DND-41 (cell line): Measurements from ENCODE around the gene RASAL2.
"Not testable (repeated sequence)": the region's sequence is repeated elsewhere in the genome, so short reads cannot be mapped to it uniquely, and the experiment has no call there.

ENCODE experiments used
- ATAC-seq: fragments of 200-7000 bp; cut with Tn5 transposase; 3 replicates; pipeline ENCODE4 v1.9.1; 2021; ENCODE audit warnings: low read depth; ENCODE audit not compliant: insufficient read depth
- DNase-seq: peaks from one replicate; pipeline ENCODE4 v3.0.0-alpha.2; 2020
- H2AFZ ChIP-seq: 2 replicates; pipeline ENCODE4 v1.6.0; 2012; ENCODE audit warnings: low read depth, low read length
- H3K27ac ChIP-seq: 2 replicates; pipeline ENCODE4 v1.5.1; 2012; ENCODE audit warnings: low read length, inconsistent platforms
- H3K27me3 ChIP-seq: fragments of 200-600 bp; sonication (generic); 2 replicates; pipeline ENCODE4 v1.6.0; 2012; ENCODE audit warnings: low read length, mild to moderate bottlenecking, inconsistent platforms; ENCODE audit not compliant: insufficient read depth, poor library complexity
- H3K36me3 ChIP-seq: 2 replicates; pipeline ENCODE4 v1.5.1; 2012; ENCODE audit warnings: low read length, inconsistent platforms; ENCODE audit not compliant: insufficient read depth
- H3K4me1 ChIP-seq: 2 replicates; pipeline ENCODE4 v1.5.1; 2012; ENCODE audit warnings: mild to moderate bottlenecking, low read length; ENCODE audit not compliant: insufficient read depth
- H3K4me2 ChIP-seq: 2 replicates; pipeline ENCODE4 v1.6.0; 2012; ENCODE audit warnings: mild to moderate bottlenecking, moderate library complexity, low read length, inconsistent platforms; ENCODE audit not compliant: insufficient read depth
- H3K4me3 ChIP-seq, 2 experiments: fragments of 200-600 bp in 1 of 2; shearing (Covaris generic) in 1 of 2; 2 replicates each; pipeline ENCODE4 v1.5.1; 2012 to 2016; ENCODE audit warnings: inconsistent platforms in 2 of 2, low read length in 2 of 2, mild to moderate bottlenecking in 2 of 2, low read depth in 1 of 2, moderate library complexity in 1 of 2
- H3K79me2 ChIP-seq: 2 replicates; pipeline ENCODE4 v1.6.0; 2012; ENCODE audit warnings: low read length, inconsistent platforms; ENCODE audit not compliant: insufficient read depth
- H3K9ac ChIP-seq: 2 replicates; pipeline ENCODE4 v1.6.0; 2012; ENCODE audit warnings: low read depth, mild to moderate bottlenecking, inconsistent platforms, low read length, moderate library complexity
- H3K9me3 ChIP-seq: 2 replicates; pipeline ENCODE4 v1.5.1; 2012; ENCODE audit warnings: low read length, moderate library complexity, mild to moderate bottlenecking, inconsistent platforms; ENCODE audit not compliant: insufficient read depth, severe bottlenecking
- H4K20me1 ChIP-seq: 2 replicates; pipeline ENCODE4 v1.6.0; 2012; ENCODE audit warnings: low read length; ENCODE audit not compliant: insufficient read depth
- EZH2 ChIP-seq: IDR thresholded peaks from 3 replicates; pipeline ENCODE4 v1.6.1; 2012; ENCODE audit warnings: borderline replicate concordance, low read depth, mild to moderate bottlenecking, moderate library complexity, low read length, inconsistent platforms; ENCODE audit not compliant: severe bottlenecking
- TF ChIP-seq, protein P1 (sequence below): IDR thresholded peaks from 2 replicates; pipeline ENCODE4 v1.5.1; 2012; ENCODE audit warnings: borderline replicate concordance, low read length, moderate library complexity, mild to moderate bottlenecking; ENCODE audit not compliant: poor library complexity, severe bottlenecking; ENCODE audit errors: extremely low read depth

RASAL2 gene

GRCh38 chr1:178243890-178244289, 150.0 kb downstream of the RASAL2 start:
- H3K4me1 ChIP-seq: no peaks in the 10 kb centered on the region
- no peak for ATAC-seq
- TF ChIP-seq EZH2: no peak
- TF ChIP-seq, protein P1, sequence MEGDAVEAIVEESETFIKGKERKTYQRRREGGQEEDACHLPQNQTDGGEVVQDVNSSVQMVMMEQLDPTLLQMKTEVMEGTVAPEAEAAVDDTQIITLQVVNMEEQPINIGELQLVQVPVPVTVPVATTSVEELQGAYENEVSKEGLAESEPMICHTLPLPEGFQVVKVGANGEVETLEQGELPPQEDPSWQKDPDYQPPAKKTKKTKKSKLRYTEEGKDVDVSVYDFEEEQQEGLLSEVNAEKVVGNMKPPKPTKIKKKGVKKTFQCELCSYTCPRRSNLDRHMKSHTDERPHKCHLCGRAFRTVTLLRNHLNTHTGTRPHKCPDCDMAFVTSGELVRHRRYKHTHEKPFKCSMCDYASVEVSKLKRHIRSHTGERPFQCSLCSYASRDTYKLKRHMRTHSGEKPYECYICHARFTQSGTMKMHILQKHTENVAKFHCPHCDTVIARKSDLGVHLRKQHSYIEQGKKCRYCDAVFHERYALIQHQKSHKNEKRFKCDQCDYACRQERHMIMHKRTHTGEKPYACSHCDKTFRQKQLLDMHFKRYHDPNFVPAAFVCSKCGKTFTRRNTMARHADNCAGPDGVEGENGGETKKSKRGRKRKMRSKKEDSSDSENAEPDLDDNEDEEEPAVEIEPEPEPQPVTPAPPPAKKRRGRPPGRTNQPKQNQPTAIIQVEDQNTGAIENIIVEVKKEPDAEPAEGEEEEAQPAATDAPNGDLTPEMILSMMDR: no peak
- no peaks in the 10 kb centered on the region for H4K20me1 ChIP-seq
- no peak overlapping the region for H3K27ac ChIP-seq
- DNase-seq: no peak
- H3K4me3 ChIP-seq: no peak overlapping the region
- H3K79me2 ChIP-seq: no peaks in the 10 kb centered on the region
- no peaks in the 10 kb centered on the region for H3K9me3 ChIP-seq
- no peak overlapping the region for H3K4me2 ChIP-seq
- H2AFZ ChIP-seq: no peak overlapping the region
- no peaks in the 10 kb centered on the region for H3K27me3 ChIP-seq
- H3K36me3 ChIP-seq: no peaks in the 10 kb centered on the region
- no peak overlapping the region for H3K9ac ChIP-seq

DNA sequence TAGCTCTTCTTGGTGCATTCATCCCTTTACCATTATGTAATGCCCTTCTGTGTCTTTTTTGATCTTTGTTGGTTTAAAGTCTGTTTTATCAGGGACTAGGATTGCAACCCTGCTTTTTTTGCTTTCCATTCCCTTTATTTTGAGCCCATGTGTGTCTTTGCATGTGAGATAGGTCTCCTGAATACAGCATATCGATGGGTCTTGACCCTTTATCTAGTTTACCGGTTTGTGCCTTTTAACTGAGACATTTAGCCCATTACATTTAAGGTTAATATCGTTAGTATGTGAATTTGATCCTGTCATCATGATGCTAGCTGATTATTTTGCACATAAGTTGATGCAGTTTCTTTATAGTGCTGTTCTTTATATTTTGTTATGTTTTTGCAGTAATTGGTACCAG, 154.4 kb downstream of the RASAL2 start:
- not testable (repeated sequence) for H3K9me3 ChIP-seq, H3K4me3 ChIP-seq, H3K27ac ChIP-seq, H4K20me1 ChIP-seq, H3K9ac ChIP-seq, ATAC-seq, H3K4me2 ChIP-seq, H3K36me3 ChIP-seq, H3K79me2 ChIP-seq, DNase-seq, H3K27me3 ChIP-seq, H2AFZ ChIP-seq, H3K4me1 ChIP-seq

DNA sequence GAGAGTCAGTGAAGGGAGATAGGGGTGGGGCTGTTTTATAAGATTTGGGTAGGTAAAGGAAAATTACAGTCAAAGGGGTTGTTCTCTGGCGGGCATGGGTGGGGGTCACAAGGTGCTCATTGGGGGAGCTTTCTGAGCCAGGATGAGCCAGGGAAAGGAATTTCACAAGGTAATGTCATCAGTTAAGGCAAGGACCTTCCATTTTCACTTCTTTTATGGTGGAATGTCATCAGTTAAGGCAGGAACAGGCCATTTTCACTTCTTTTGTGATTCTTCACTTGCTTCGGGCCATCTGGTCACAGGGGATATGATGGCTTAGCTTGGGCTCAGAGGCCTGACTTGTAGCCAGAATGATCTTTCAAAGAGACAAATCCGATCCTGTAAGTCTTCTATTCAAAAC, 159.7 kb downstream of the RASAL2 start:
- H3K4me1 ChIP-seq, DNase-seq, ATAC-seq, H3K36me3 ChIP-seq, H4K20me1 ChIP-seq, H3K27ac ChIP-seq, H2AFZ ChIP-seq, H3K9me3 ChIP-seq, H3K79me2 ChIP-seq, H3K4me2 ChIP-seq, H3K4me3 ChIP-seq, H3K27me3 ChIP-seq, H3K9ac ChIP-seq: not testable (repeated sequence)

DNA sequence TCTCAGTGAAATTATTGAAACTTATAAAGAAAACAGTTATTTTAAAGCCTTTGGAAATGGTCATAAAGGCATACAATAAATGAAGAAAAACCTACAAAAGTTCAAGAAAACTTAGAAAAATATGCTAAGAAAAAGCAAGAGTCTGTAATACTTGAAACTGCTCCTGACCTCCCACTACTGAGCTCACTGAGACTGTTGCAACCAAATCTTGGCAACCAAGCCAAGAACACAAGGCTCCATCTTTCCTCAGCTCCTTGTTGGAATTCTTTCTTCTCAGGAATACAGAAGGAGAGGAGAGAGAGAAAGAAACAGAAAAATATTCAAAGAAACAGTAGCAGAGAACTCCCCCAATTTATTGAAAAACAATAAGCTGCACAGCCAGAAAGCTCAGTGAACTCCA, 160.5 kb downstream of the RASAL2 start:
- no peak overlapping the region for H3K9ac ChIP-seq
- H3K27ac ChIP-seq: no peak overlapping the region
- no peaks in the 10 kb centered on the region for H3K4me1 ChIP-seq
- H3K27me3 ChIP-seq: no peaks in the 10 kb centered on the region
- no peaks in the 10 kb centered on the region for H4K20me1 ChIP-seq
- no peak for TF ChIP-seq EZH2
- TF ChIP-seq, protein P1: no peak
- H3K9me3 ChIP-seq: no peaks in the 10 kb centered on the region
- DNase-seq: no peak
- no peak overlapping the region for H3K4me2 ChIP-seq
- no peak overlapping the region for H2AFZ ChIP-seq
- H3K36me3 ChIP-seq: no peaks in the 10 kb centered on the region
- H3K79me2 ChIP-seq: no peaks in the 10 kb centered on the region
- no peak for ATAC-seq
- no peak overlapping the region for H3K4me3 ChIP-seq
